ENCODE measurements around the gene PYDC1. TPM values are rescaled to one million over a fixed set of nuclear protein-coding genes. Genes with fewer than 3 reads are reported as not detected.

PYDC1 gene
- total and polyA plus RNA-seq, 10 of the 15 experiments (the other 5 are each of a cell fraction or from before 2014, with no cell fraction given): not detected

GRCh38 chr16:31185339-31185738 lies 31.6 kb downstream of the PYDC1 start:
- in situ Hi-C loops (cut with MboI) (no loop called here), intact Hi-C loops (cut with micrococcal nuclease; ENCODE audit: unreplicated experiment) (loop anchor here (10.0 kb wide), 1 partner anchor 689 kb away; the partner anchor contains the start of gene ZNF267)
- no peaks in the 10 kb centered on the region; the same call in 1 of the 2 replicates for H3K4me1 ChIP-seq (ENCODE audit: control insufficient read depth, insufficient read depth, low read length)
- no peak overlapping the region for H3K9ac ChIP-seq (ENCODE audit: control insufficient read depth, insufficient read depth, low read length)
- peaks cover 26% of the 10 kb centered on the region for H4K20me1 ChIP-seq (ENCODE audit: control insufficient read depth, insufficient read depth)
- ChIA-PET POLR2A (interaction anchor here (0.6 to 1.8 kb wide), 2 partner anchors 13 to 1363 kb away, joined by 4 to 6 read pairs; no protein-coding TSS in a partner anchor), CTCF (interaction anchor here (0.9 to 1.4 kb wide), 2 partner anchors 42 to 43 kb away, joined by 3 read pairs; no protein-coding TSS in a partner anchor), RAD21 (ENCODE audit: unreplicated experiment) (interaction anchor here (2.1 kb wide), 1 partner anchor 17 kb away, joined by 8 read pairs; the partner anchor contains the start of gene PYCARD), SMC1A (ENCODE audit: uncharacterized antibody, unreplicated experiment) (interaction anchor here (0.8 to 0.9 kb wide), 2 partner anchors 12 to 274 kb away, joined by 3 read pairs; partner anchors contain the start of gene ARMC5)
- H3K4me2 ChIP-seq (ENCODE audit: control insufficient read depth, insufficient read depth): peak overlapping the region; percentile 21; the same call in 1 of the 2 replicates
- H3K79me2 ChIP-seq (ENCODE audit: control insufficient read depth, insufficient read depth, low read length): peaks cover 81% of the 10 kb centered on the region
- H3K9me3 ChIP-seq (replicated peaks; ENCODE audit: control insufficient read depth, insufficient read depth, low read length): no peaks in the 10 kb centered on the region
- no peak for ATAC-seq
- peaks cover 35 to 60% of the 10 kb centered on the region in 2 experiments for H3K36me3 ChIP-seq (ENCODE audit: control insufficient read depth in 2 of 2, insufficient read depth in 2 of 2, low read length in 1 of 2)
- no peak for DNase-seq (ENCODE audit: low read depth, low spot score)
- H3K27me3 ChIP-seq (replicated peaks in 1 of 2; ENCODE audit: control insufficient read depth in 2 of 2, insufficient read depth in 2 of 2, low read length in 1 of 2): no peaks in the 10 kb centered on the region
- TF ChIP-seq HDGF (IDR thresholded peaks at IDR 0.05) (no peak), POLR2AphosphoS5 (IDR thresholded peaks at IDR 0.05; ENCODE audit: low read length) (0 out of 2 replicates have a peak, but pooled peaks have one; percentile 14), BCLAF1 (IDR thresholded peaks at IDR 0.05) (no peak), PRDM15 (CRISPR knock-in tag; IDR thresholded peaks at IDR 0.05) (0 out of 2 replicates have a peak, but pooled peaks have one; percentile 15)
- no peak for FAIRE-seq
- 80% methylated on average over 5 of the region's 5 CpGs for WGBS (ENCODE audit: insufficient coverage, insufficient replicate concordance, low lambda C conversion rate, missing lambda C conversion rate)
- H3K27ac ChIP-seq (ENCODE audit: control insufficient read depth, insufficient read depth): no peak overlapping the region
- BruUV-seq (replicated peaks): no TSS peak
- no peak overlapping the region for H2AFZ ChIP-seq (ENCODE audit: control insufficient read depth, low read depth, low read length)
- no peak overlapping the region; the same call in 1 of the 2 replicates for H3K4me3 ChIP-seq

Data from GM12878 (cell line).